GM12878 (cell line): ENCODE measurements around the gene EFCAB8.

Source experiments
- ASH2L ChIP-seq: fragments of 300-600, 200-600 bp; sonication (generic); IDR thresholded peaks from 2 replicates; pipeline ENCODE4 v1.6.1; 2017; ENCODE audit warnings: low read depth, mild to moderate bottlenecking, borderline replicate concordance
- CREB1 ChIP-seq: IDR thresholded peaks from 2 replicates; pipeline ENCODE4 v1.6.1; 2012; ENCODE audit warnings: low read depth, mild to moderate bottlenecking, inconsistent platforms
- CTCF ChIP-seq, 3 experiments: IDR thresholded peaks in 2 of 3; conservative IDR thresholded peaks in 1 of 3; 2 replicates each; pipeline ENCODE4 v1.5.1; 2011; ENCODE audit warnings: low read depth in 3 of 3, low read length in 3 of 3, mild to moderate bottlenecking in 3 of 3, control low read depth in 2 of 3, moderate library complexity in 2 of 3, inconsistent platforms in 1 of 3, mixed read lengths in 1 of 3; ENCODE audit not compliant: control insufficient read depth in 2 of 3, insufficient read depth in 1 of 3; ENCODE audit errors: extremely low read depth in 1 of 3
- EZH2 ChIP-seq: IDR thresholded peaks from 2 replicates; pipeline ENCODE4 v1.6.1; 2012; ENCODE audit warnings: low read depth, mild to moderate bottlenecking, control low read depth, inconsistent platforms, low read length, borderline replicate concordance; ENCODE audit not compliant: control insufficient read depth
- HDAC2 ChIP-seq: fragments of 200-600 bp; sonication (generic); IDR thresholded peaks from 2 replicates; pipeline ENCODE4 v1.6.1; 2017
- HDGF ChIP-seq: fragments of 450-650 bp; IDR thresholded peaks from 2 replicates; pipeline ENCODE4 v1.6.1; 2016; ENCODE audit warnings: antibody characterized with exemption
- MXI1 ChIP-seq: fragments of 150-350 bp; IDR thresholded peaks from 2 replicates; pipeline ENCODE4 v1.6.1; 2011; ENCODE audit warnings: low read depth, mild to moderate bottlenecking, inconsistent platforms, low read length, improper control_type of control experiment
- NRF1 ChIP-seq: conservative IDR thresholded peaks from 2 replicates; pipeline ENCODE4 v1.6.1; 2011; ENCODE audit warnings: mild to moderate bottlenecking, low read depth, low read length, improper control_type of control experiment
- RAD21 ChIP-seq: IDR thresholded peaks from 2 replicates; pipeline ENCODE4 v1.6.1; 2011; ENCODE audit warnings: mild to moderate bottlenecking, low read depth, low read length, moderate library complexity; ENCODE audit not compliant: insufficient read depth
- USF2 ChIP-seq: IDR thresholded peaks from 2 replicates; pipeline ENCODE4 v1.6.1; 2011; ENCODE audit warnings: low read depth, low read length, improper control_type of control experiment, borderline replicate concordance
- YY1 ChIP-seq: IDR thresholded peaks from 2 replicates; pipeline ENCODE4 v1.6.1; 2011; ENCODE audit warnings: low read depth, mild to moderate bottlenecking, low read length

- no peak for TF ChIP-seq CTCF (IDR thresholded peaks at IDR 0.05 in 2 of 3, conservative IDR thresholded peaks at IDR 0.05 in 1 of 3; ENCODE audit: control insufficient read depth in 2 of 3, extremely low read depth in 1 of 3, insufficient read depth in 1 of 3, low read depth in 3 of 3, low read length in 3 of 3)
- no peak for TF ChIP-seq YY1
- no peak for TF ChIP-seq HDAC2
- TF ChIP-seq USF2 = no peak
- TF ChIP-seq NRF1 = no peak
- TF ChIP-seq EZH2 = no peak
- TF ChIP-seq HDGF = no peak
- no peak for TF ChIP-seq RAD21
- no peak for TF ChIP-seq ASH2L
- TF ChIP-seq MXI1 = no peak
- TF ChIP-seq CREB1 = no peak
These were observed 145.5 kb downstream of the EFCAB8 start, which contains the start of gene SUN5 for GRCh38 chr20:33004141-33004751.
